AML-193 (cell line): Measurements from ENCODE around the gene S100A2.
"Not testable (repeated sequence)": the region's sequence is repeated elsewhere in the genome, so short reads cannot be mapped to it uniquely, and the experiment has no call there.

Experiments
- DNase-seq, 2 experiments: peaks; one replicate each; lab custom pipeline; 2025; lab: John Stamatoyannopoulos, UW

The S100A2 gene

GRCh38 chr1:153563991-153564390 lies 1.7 kb downstream of the S100A2 start:
- no peak for DNase-seq

- DNase-seq: no peak
Observed at GRCh38 chr1:153563483-153563901, 2.2 kb downstream of the S100A2 start.

GRCh38 chr1:153562021-153562420 lies 3.6 kb downstream of the S100A2 start:
- not testable (repeated sequence) for DNase-seq

GRCh38 chr1:153561466-153561985 lies 4.1 kb downstream of the S100A2 start:
- DNase-seq: no peak

- DNase-seq: no peak
Observed at GRCh38 chr1:153560771-153561465, 4.7 kb downstream of the S100A2 start.

GRCh38 chr1:153560241-153560640 lies 5.4 kb downstream of the S100A2 start:
- no peak for DNase-seq

GRCh38 chr1:153557877-153558276 lies 7.8 kb downstream of the S100A2 start:
- no peak for DNase-seq

GRCh38 chr1:153556348-153556747 lies 9.3 kb downstream of the S100A2 start:
- DNase-seq: peak; percentile 23 to 35

- DNase-seq: peak; percentile 15 to 19
Observed at GRCh38 chr1:153553830-153554541, 11.7 kb downstream of the S100A2 start.

- no peak for DNase-seq
Observed at GRCh38 chr1:153553096-153553495, 12.5 kb downstream of the S100A2 start.

- DNase-seq: no peak
Observed at GRCh38 chr1:153552335-153552734, 13.3 kb downstream of the S100A2 start.

- peak; percentile 65 to 72 for DNase-seq
Observed at GRCh38 chr1:153550827-153551500, 14.7 kb downstream of the S100A2 start.

GRCh38 chr1:153550398-153550758 lies 15.3 kb downstream of the S100A2 start:
- no peak for DNase-seq

GRCh38 chr1:153549741-153550397 lies 15.8 kb downstream of the S100A2 start:
- DNase-seq: no peak

- no peak for DNase-seq
Observed at GRCh38 chr1:153548722-153549688, 16.6 kb downstream of the S100A2 start, which contains the start of gene S100A3. TSS of gene S100A3 (minus strand) at chr1:153549258. CDS start at chr1:153548485, 773 bp downstream.

- DNase-seq: no peak
Observed at GRCh38 chr1:153547560-153548551, 17.8 kb downstream of the S100A2 start.

- DNase-seq: no peak
Observed at GRCh38 chr1:153546796-153547559, 18.7 kb downstream of the S100A2 start.

GRCh38 chr1:153546371-153546770 lies 19.3 kb downstream of the S100A2 start:
- DNase-seq: no peak
